Transverse colon (tissue), 4 donors: ENCODE measurements around the gene PRKAG1.

Experiments
- POLR2A ChIP-seq: fragments of 450-650 bp; IDR thresholded peaks from one replicate; pipeline ENCODE4 v1.6.1; 2016; ENCODE audit warnings: antibody characterized with exemption, mild to moderate bottlenecking, moderate library complexity
- POLR2AphosphoS5 ChIP-seq, 3 donors: sonication (generic); formaldehyde crosslinking; IDR thresholded peaks; one replicate each; pipeline ENCODE4 v1.6.1; 2016; ENCODE audit warnings: antibody characterized with exemption in 3 of 3
- TF ChIP-seq, protein P1 (sequence below), 5 experiments: fragments of 200-600 bp in 3 of 5; fragments of 450-650 bp in 2 of 5; sonication (generic) in 3 of 5; IDR thresholded peaks; 1 replicate in 2 of 5; 2 replicates in 3 of 5; pipeline ENCODE4 v1.5.1; 2016 to 2017; ENCODE audit warnings: antibody characterized with exemption in 5 of 5, inconsistent platforms in 3 of 5, mild to moderate bottlenecking in 2 of 5, moderate library complexity in 1 of 5

DNA sequence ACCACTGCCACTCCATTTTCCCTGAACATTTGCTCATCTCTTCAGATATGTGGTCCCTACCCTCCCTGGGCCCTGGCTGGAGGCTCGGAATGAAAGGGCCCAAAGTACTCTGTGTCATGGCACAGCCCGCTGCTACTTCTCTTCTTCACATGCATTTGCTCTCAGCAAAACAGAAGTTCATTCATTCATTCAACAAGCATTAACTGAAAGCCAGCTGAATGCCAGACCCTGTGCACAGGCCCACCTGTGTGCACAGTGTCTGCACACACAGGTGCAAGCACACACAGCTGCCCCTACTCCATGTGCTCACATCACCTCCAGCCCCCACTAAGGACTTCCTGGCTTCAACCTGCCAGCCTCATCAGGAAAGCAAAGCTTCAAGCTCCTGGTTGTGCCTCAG is 32.7 kb downstream of the PRKAG1 start:
- TF ChIP-seq, protein P1, sequence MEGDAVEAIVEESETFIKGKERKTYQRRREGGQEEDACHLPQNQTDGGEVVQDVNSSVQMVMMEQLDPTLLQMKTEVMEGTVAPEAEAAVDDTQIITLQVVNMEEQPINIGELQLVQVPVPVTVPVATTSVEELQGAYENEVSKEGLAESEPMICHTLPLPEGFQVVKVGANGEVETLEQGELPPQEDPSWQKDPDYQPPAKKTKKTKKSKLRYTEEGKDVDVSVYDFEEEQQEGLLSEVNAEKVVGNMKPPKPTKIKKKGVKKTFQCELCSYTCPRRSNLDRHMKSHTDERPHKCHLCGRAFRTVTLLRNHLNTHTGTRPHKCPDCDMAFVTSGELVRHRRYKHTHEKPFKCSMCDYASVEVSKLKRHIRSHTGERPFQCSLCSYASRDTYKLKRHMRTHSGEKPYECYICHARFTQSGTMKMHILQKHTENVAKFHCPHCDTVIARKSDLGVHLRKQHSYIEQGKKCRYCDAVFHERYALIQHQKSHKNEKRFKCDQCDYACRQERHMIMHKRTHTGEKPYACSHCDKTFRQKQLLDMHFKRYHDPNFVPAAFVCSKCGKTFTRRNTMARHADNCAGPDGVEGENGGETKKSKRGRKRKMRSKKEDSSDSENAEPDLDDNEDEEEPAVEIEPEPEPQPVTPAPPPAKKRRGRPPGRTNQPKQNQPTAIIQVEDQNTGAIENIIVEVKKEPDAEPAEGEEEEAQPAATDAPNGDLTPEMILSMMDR (IDR thresholded peaks at IDR 0.05), result no peak
- TF ChIP-seq POLR2AphosphoS5 (IDR thresholded peaks at IDR 0.05), result no peak
- no peak for TF ChIP-seq POLR2A
